Liver (tissue), 9 donors: ENCODE data around the gene ZNF839. TPM values are rescaled to one million over a fixed set of nuclear protein-coding genes. Genes with fewer than 3 reads are reported as not detected.

Experiments used
- DNase-seq: peaks from one replicate; pipeline ENCODE4 v3.0.0-alpha.2; 2017; ENCODE audit warnings: low spot score
- H3K27ac ChIP-seq, 2 donors: one replicate each; pipeline ENCODE4 v1.7.0; 2013; ENCODE audit warnings: inconsistent platforms in 2 of 2, low read length in 2 of 2, control low read depth in 1 of 2, low read depth in 1 of 2, mild to moderate bottlenecking in 1 of 2
- H3K27me3 ChIP-seq, 4 donors: one replicate each; pipeline versions ENCODE4 v1.6.1 to v1.7.0; 2013; ENCODE audit warnings: low read length in 3 of 4, inconsistent platforms in 1 of 4, mild to moderate bottlenecking in 1 of 4, moderate library complexity in 1 of 4; ENCODE audit not compliant: control insufficient read depth in 4 of 4, insufficient read depth in 4 of 4
- H3K36me3 ChIP-seq, 4 donors: one replicate each; pipeline versions ENCODE4 v1.6.1 to v1.7.0; 2013; ENCODE audit warnings: low read length in 3 of 4, mild to moderate bottlenecking in 3 of 4, low read depth in 1 of 4, moderate library complexity in 1 of 4; ENCODE audit not compliant: control insufficient read depth in 4 of 4, insufficient read depth in 3 of 4
- H3K4me1 ChIP-seq, 4 donors: one replicate each; pipeline versions ENCODE4 v1.6.1 to v1.7.0; 2013; ENCODE audit warnings: low read length in 3 of 4, mild to moderate bottlenecking in 3 of 4, moderate library complexity in 1 of 4; ENCODE audit not compliant: control insufficient read depth in 4 of 4, insufficient read depth in 4 of 4
- H3K4me3 ChIP-seq, 3 donors: one replicate each; pipeline versions ENCODE4 v1.6.1 to v1.7.0; 2013; ENCODE audit warnings: low read length in 3 of 3, control low read depth in 1 of 3, low read depth in 1 of 3, mild to moderate bottlenecking in 1 of 3
- H3K9ac ChIP-seq, 2 donors: one replicate each; pipeline ENCODE4 v1.7.0; 2013; ENCODE audit warnings: low read length in 2 of 2, mild to moderate bottlenecking in 2 of 2, moderate library complexity in 2 of 2, control low read depth in 1 of 2, low read depth in 1 of 2
- H3K9me3 ChIP-seq, 4 donors: one replicate each; pipeline versions ENCODE4 v1.6.1 to v1.7.0; 2013; ENCODE audit warnings: low read length in 3 of 4; ENCODE audit not compliant: control insufficient read depth in 4 of 4
- CTCF ChIP-seq: fragments of 150-350 bp; IDR thresholded peaks from 2 replicates; pipeline ENCODE4 v1.5.1; 2017; ENCODE audit warnings: improper control_type of control experiment, low read depth, low read length; ENCODE audit not compliant: missing input control
- FOXA1 ChIP-seq: IDR thresholded peaks from 2 replicates; pipeline ENCODE4 v1.6.1; 2016; ENCODE audit warnings: antibody characterized with exemption
- FOXA2 ChIP-seq: IDR thresholded peaks from 2 replicates; pipeline ENCODE4 v1.6.1; 2016; ENCODE audit warnings: antibody characterized with exemption
- GABPA ChIP-seq, 2 donors: IDR thresholded peaks in 1 of 2; conservative IDR thresholded peaks in 1 of 2; 2 replicates each; pipeline ENCODE4 v1.6.1; 2016; ENCODE audit warnings: antibody characterized with exemption in 2 of 2, mild to moderate bottlenecking in 1 of 2, moderate library complexity in 1 of 2
- HNF4A ChIP-seq, 2 donors: conservative IDR thresholded peaks; 2 replicates each; pipeline ENCODE4 v1.6.1; 2016; ENCODE audit warnings: antibody characterized with exemption in 2 of 2, mild to moderate bottlenecking in 2 of 2
- HNF4G ChIP-seq: IDR thresholded peaks from 2 replicates; pipeline ENCODE4 v1.6.1; 2016; ENCODE audit warnings: antibody characterized with exemption
- NR2F2 ChIP-seq: IDR thresholded peaks from 2 replicates; pipeline ENCODE4 v1.6.1; 2016; ENCODE audit warnings: antibody characterized with exemption
- REST ChIP-seq: IDR thresholded peaks from 2 replicates; pipeline ENCODE4 v1.6.1; 2016; ENCODE audit warnings: antibody characterized with exemption, mild to moderate bottlenecking
- RXRA ChIP-seq, 2 donors: IDR thresholded peaks; 2 replicates each; pipeline ENCODE4 v1.6.1; 2017 to 2018; ENCODE audit warnings: antibody characterized with exemption in 2 of 2, mild to moderate bottlenecking in 1 of 2
- SP1 ChIP-seq: IDR thresholded peaks from 2 replicates; pipeline ENCODE4 v1.6.1; 2018; ENCODE audit warnings: antibody characterized with exemption, mild to moderate bottlenecking
- TAF1 ChIP-seq: conservative IDR thresholded peaks from 2 replicates; pipeline ENCODE4 v1.6.1; 2016; ENCODE audit warnings: antibody characterized with exemption, mild to moderate bottlenecking
- YY1 ChIP-seq: IDR thresholded peaks from 2 replicates; pipeline ENCODE4 v1.6.1; 2016; ENCODE audit warnings: antibody characterized with exemption, mild to moderate bottlenecking
- WGBS: extraction: QIAGEN DNeasy Blood & Tissue Kit; methylation state at CpG from one replicate; pipeline ENCODE4 v1.1.7; 2013; 5-methylcytosine and 5-hydroxymethylcytosine counted together
- polyA plus RNA-seq, 2 donors: library from polyadenylated mRNA; stranded (reverse) in 1 of 2; unstranded in 1 of 2; fragments of 200-250 nt in 1 of 2; fragments of >200 nt in 1 of 2; fragmentation: Nextera tagmentation in 1 of 2; extraction: Ambion mirVana in 1 of 2; gene quantifications; one replicate each; pipeline versions ENCODE4 v1.2.1 to v1.2.3, GENCODE V29; 2013 to 2015
- total RNA-seq, 2 donors: library from RNA; depleted of rRNA; stranded (reverse); fragments of >200 nt; gene quantifications; one replicate each; pipeline ENCODE4 v1.2.3, GENCODE V29; 2014
- TF ChIP-seq, protein P1 (sequence below): IDR thresholded peaks from 2 replicates; pipeline ENCODE4 v1.6.1; 2016; ENCODE audit warnings: antibody characterized with exemption
- TF ChIP-seq, protein P2 (sequence below): IDR thresholded peaks from 2 replicates; pipeline ENCODE4 v1.6.1; 2016; ENCODE audit warnings: antibody characterized with exemption
- donor health status: healthy.
- donor health status: healthy.
- donor health status: healthy.
- donor health status: healthy.
- donor health status: healthy.

The ZNF839 gene
- total and polyA plus RNA-seq, 4 donors: 3.1 to 5.6 (median 4.3) TPM

GRCh38 chr14:102279282-102279681 lies 40.3 kb upstream of the ZNF839 start:
- WGBS: 89% methylated on average over 3 of the region's 3 CpGs
- no peaks in the 10 kb centered on the region for H3K27me3 ChIP-seq
- TF ChIP-seq, protein P1, sequence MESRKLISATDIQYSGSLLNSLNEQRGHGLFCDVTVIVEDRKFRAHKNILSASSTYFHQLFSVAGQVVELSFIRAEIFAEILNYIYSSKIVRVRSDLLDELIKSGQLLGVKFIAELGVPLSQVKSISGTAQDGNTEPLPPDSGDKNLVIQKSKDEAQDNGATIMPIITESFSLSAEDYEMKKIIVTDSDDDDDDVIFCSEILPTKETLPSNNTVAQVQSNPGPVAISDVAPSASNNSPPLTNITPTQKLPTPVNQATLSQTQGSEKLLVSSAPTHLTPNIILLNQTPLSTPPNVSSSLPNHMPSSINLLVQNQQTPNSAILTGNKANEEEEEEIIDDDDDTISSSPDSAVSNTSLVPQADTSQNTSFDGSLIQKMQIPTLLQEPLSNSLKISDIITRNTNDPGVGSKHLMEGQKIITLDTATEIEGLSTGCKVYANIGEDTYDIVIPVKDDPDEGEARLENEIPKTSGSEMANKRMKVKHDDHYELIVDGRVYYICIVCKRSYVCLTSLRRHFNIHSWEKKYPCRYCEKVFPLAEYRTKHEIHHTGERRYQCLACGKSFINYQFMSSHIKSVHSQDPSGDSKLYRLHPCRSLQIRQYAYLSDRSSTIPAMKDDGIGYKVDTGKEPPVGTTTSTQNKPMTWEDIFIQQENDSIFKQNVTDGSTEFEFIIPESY: no peak
- peaks cover 0 to 2% (median 0%) of the 10 kb centered on the region in 4 donors for H3K36me3 ChIP-seq
- DNase-seq: no peak
- H3K9me3 ChIP-seq: no peaks in the 10 kb centered on the region
- no peak overlapping the region for H3K27ac ChIP-seq
- no peak overlapping the region for H3K9ac ChIP-seq
- no peaks in the 10 kb centered on the region for H3K4me1 ChIP-seq
- no peak overlapping the region for H3K4me3 ChIP-seq

- H3K36me3 ChIP-seq: peaks cover 0 to 2% (median 0%) of the 10 kb centered on the region in 4 donors
- no peaks in the 10 kb centered on the region for H3K27me3 ChIP-seq
- H3K4me1 ChIP-seq: no peaks in the 10 kb centered on the region
- TF ChIP-seq SP1 (no peak), TAF1 (no peak), FOXA2 (no peak), NR2F2 (no peak), GABPA (IDR thresholded peaks at IDR 0.05 in 1 of 2, conservative IDR thresholded peaks at IDR 0.05 in 1 of 2) (no peak), FOXA1 (no peak), YY1 (no peak), RXRA (IDR thresholded peaks at IDR 0.05) (no peak)
- H3K27ac ChIP-seq: no peak overlapping the region
- H3K9ac ChIP-seq: no peak overlapping the region
- no peak overlapping the region for H3K4me3 ChIP-seq
- no peaks in the 10 kb centered on the region for H3K9me3 ChIP-seq
- DNase-seq: no peak
- 89% methylated on average over 8 of the region's 8 CpGs for WGBS
Measured at GRCh38 chr14:102279688-102280348, 39.7 kb upstream of the ZNF839 start.

- Histone ChIP-seq H3K9me3 (no peaks in the 10 kb centered on the region), H3K36me3 (peaks cover 0 to 2% (median 0%) of the 10 kb centered on the region in 4 donors), H3K9ac (no peak overlapping the region), H3K27me3 (no peaks in the 10 kb centered on the region), H3K27ac (no peak overlapping the region), H3K4me1 (no peaks in the 10 kb centered on the region), H3K4me3 (no peak overlapping the region)
- 93% methylated on average over 8 of the region's 8 CpGs for WGBS
- no peak for TF ChIP-seq NR2F2
- DNase-seq: no peak
Measured at GRCh38 chr14:102280376-102280962, 39.1 kb upstream of the ZNF839 start.

DNA sequence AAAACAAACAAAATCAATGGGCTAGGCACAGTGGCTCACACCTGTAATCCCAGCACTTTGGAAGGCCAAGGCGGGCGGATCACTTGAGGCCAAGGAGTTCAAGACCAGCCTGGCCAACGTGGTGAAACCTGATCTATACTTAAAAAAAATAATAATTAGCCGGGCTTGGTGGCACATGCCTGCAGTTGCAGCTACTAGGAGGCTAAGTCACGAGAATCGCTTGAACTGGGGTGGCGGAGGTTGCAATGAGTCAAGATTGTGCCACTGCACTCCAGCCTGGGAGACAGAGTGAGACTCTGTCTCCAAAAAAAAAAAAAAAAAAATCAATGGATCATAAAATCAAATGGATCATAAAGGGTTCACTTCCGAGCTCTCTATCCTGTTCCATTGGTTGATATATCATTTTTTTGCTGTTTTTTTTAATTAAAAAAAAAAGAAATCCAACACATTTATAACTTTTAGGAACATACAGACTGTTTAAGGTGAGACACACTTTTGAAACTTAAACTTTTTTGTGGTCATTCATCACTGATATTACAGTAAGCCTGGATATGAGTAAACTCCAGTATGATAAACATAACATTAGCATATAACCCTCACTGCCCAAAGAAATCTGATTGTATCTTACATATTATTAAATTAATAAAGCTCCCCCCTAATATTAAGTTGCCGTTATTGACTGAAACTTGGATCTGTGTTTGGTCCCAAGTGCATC lies 36.6 kb upstream of the ZNF839 start:
- Histone ChIP-seq H3K9ac (no peak overlapping the region), H3K4me3 (no peak overlapping the region), H3K27ac (no peak overlapping the region), H3K4me1 (no peaks in the 10 kb centered on the region), H3K27me3 (no peaks in the 10 kb centered on the region), H3K36me3 (peaks cover 0 to 2% (median 0%) of the 10 kb centered on the region in 4 donors), H3K9me3 (no peaks in the 10 kb centered on the region)
- DNase-seq: no peak
- 91% methylated on average over 9 of the region's 9 CpGs for WGBS
- no peak for TF ChIP-seq SP1
- TF ChIP-seq, protein P2, sequence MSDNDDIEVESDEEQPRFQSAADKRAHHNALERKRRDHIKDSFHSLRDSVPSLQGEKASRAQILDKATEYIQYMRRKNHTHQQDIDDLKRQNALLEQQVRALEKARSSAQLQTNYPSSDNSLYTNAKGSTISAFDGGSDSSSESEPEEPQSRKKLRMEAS: no peak
- no peak for TF ChIP-seq NR2F2
- TF ChIP-seq CTCF: no peak
- TF ChIP-seq RXRA (IDR thresholded peaks at IDR 0.05): no peak
- TF ChIP-seq HNF4G: no peak
- no peak for TF ChIP-seq HNF4A (conservative IDR thresholded peaks at IDR 0.05)
- TF ChIP-seq REST: no peak
- TF ChIP-seq FOXA1: no peak
- no peak for TF ChIP-seq GABPA (IDR thresholded peaks at IDR 0.05 in 1 of 2, conservative IDR thresholded peaks at IDR 0.05 in 1 of 2)
